ENCODE data around the gene MATCAP1. TPM values are rescaled to one million over a fixed set of nuclear protein-coding genes. Genes with fewer than 3 reads are reported as not detected.

The MATCAP1 gene
- total RNA-seq, 3 donors from 2014 or later = 10.9 to 13.4 (median 11.6) TPM

GRCh38 chr16:67228034-67228785 is 44.4 kb upstream of the MATCAP1 start:
- DNase-seq (ENCODE audit: low spot score in 2 of 2) = no peak
- H3K4me1 ChIP-seq = peaks cover 5 to 6% of the 10 kb centered on the region in 2 donors
- no peaks in the 10 kb centered on the region for H3K9me3 ChIP-seq
- H3K36me3 ChIP-seq = peaks cover 6% of the 10 kb centered on the region
- H3K27ac ChIP-seq = peak overlapping the region in 1 of 2 donors; percentile 85
- intact Hi-C loops (cut with DNase I; ENCODE audit: low total_unique reads) = no loop called here
- H3K4me3 ChIP-seq = peak overlapping the region; percentile 63 to 95 (median 84)
- TF ChIP-seq CTCF (IDR thresholded peaks at IDR 0.05) (no peak), POLR2AphosphoS5 (IDR thresholded peaks at IDR 0.05) (no peak), POLR2A (IDR thresholded peaks at IDR 0.05) (no peak)
- H3K27me3 ChIP-seq = no peaks in the 10 kb centered on the region

GRCh38 chr16:67227567-67227921 is 43.8 kb upstream of the MATCAP1 start:
- Histone ChIP-seq H3K4me1 (peaks cover 5 to 6% of the 10 kb centered on the region in 2 donors), H3K27me3 (no peaks in the 10 kb centered on the region), H3K36me3 (peaks cover 6% of the 10 kb centered on the region), H3K27ac (peak overlapping the region; percentile 81 to 85), H3K9me3 (no peaks in the 10 kb centered on the region), H3K4me3 (peak overlapping the region; percentile 63 to 95 (median 84))
- TF ChIP-seq CTCF (IDR thresholded peaks at IDR 0.05) (no peak), POLR2AphosphoS5 (IDR thresholded peaks at IDR 0.05) (no peak), POLR2A (IDR thresholded peaks at IDR 0.05) (no peak)
- intact Hi-C loops (cut with DNase I; ENCODE audit: low total_unique reads) = no loop called here
- DNase-seq (ENCODE audit: low spot score in 2 of 2) = no peak

- DNase-seq (ENCODE audit: low spot score in 2 of 2) = peak; percentile 95 to 96
- Histone ChIP-seq H3K4me3 (peak within 1 kb of the TSS; percentile 63 to 95 (median 84)), H3K9me3 (no peaks in the 10 kb centered on the region), H3K36me3 (peaks cover 6% of the 10 kb centered on the region), H3K27me3 (no peaks in the 10 kb centered on the region), H3K27ac (peak within 1 kb of the TSS; percentile 81 to 85), H3K4me1 (peaks cover 5 to 6% of the 10 kb centered on the region in 2 donors)
- TF ChIP-seq CTCF (IDR thresholded peaks at IDR 0.05) = no peak
- peak; percentile 84 for TF ChIP-seq POLR2A (IDR thresholded peaks at IDR 0.05)
- peak; percentile 98 to 100 (median 98) for TF ChIP-seq POLR2AphosphoS5 (IDR thresholded peaks at IDR 0.05)
- intact Hi-C loops (cut with DNase I; ENCODE audit: low total_unique reads) = no loop called here
Observed at GRCh38 chr16:67226804-67227566, 43.2 kb upstream of the MATCAP1 start, which contains the start of gene TMEM208. Gene TMEM208 (plus strand): TSS chr16:67227130. CDS start chr16:67227219, 89 bp downstream.

GRCh38 chr16:67226295-67226803 is 42.6 kb upstream of the MATCAP1 start:
- H3K9me3 ChIP-seq = no peaks in the 10 kb centered on the region
- H3K27ac ChIP-seq = peak overlapping the region; percentile 81 to 85
- no peak for DNase-seq (ENCODE audit: low spot score in 2 of 2)
- peak overlapping the region; percentile 63 to 95 (median 84) for H3K4me3 ChIP-seq
- TF ChIP-seq POLR2A (IDR thresholded peaks at IDR 0.05) (no peak), POLR2AphosphoS5 (IDR thresholded peaks at IDR 0.05) (no peak), CTCF (IDR thresholded peaks at IDR 0.05) (peak in 1 of 3 donors; percentile 25)
- no peaks in the 10 kb centered on the region for H3K27me3 ChIP-seq
- H3K36me3 ChIP-seq = peaks cover 6% of the 10 kb centered on the region
- intact Hi-C loops (cut with DNase I; ENCODE audit: low total_unique reads) = no loop called here
- H3K4me1 ChIP-seq = peaks cover 5 to 6% of the 10 kb centered on the region in 2 donors
